H1 (cell line): ENCODE results near the gene MSANTD7. TPM values are rescaled to one million over a fixed set of nuclear protein-coding genes. Genes with fewer than 3 reads are reported as not detected.

ENCODE experiments used
- ASH2L ChIP-seq: fragments of 200-600, 300-600 bp; sonication (generic); IDR thresholded peaks from one replicate; pipeline ENCODE4 v1.7.1; 2017; ENCODE audit warnings: low read length
- ATF2 ChIP-seq: IDR thresholded peaks from 2 replicates; pipeline ENCODE4 v1.6.1; 2012; ENCODE audit warnings: low read length, inconsistent platforms
- CHD1 ChIP-seq: IDR thresholded peaks from 2 replicates; pipeline ENCODE4 v1.6.1; 2012; ENCODE audit warnings: low read depth, low read length, improper control_type of control experiment
- CHD2 ChIP-seq: IDR thresholded peaks from 2 replicates; pipeline ENCODE4 v1.6.1; 2012; ENCODE audit warnings: low read length, improper control_type of control experiment
- GABPA ChIP-seq: IDR thresholded peaks from 2 replicates; pipeline ENCODE4 v1.6.1; 2011; ENCODE audit warnings: mild to moderate bottlenecking, low read length, moderate library complexity, borderline replicate concordance; ENCODE audit not compliant: insufficient read depth
- KDM4A ChIP-seq: IDR thresholded peaks from one replicate; pipeline ENCODE4 v1.7.1; 2012; ENCODE audit warnings: low read depth, mild to moderate bottlenecking, moderate library complexity, low read length, inconsistent platforms; ENCODE audit not compliant: severe bottlenecking
- POU5F1 ChIP-seq: IDR thresholded peaks from 2 replicates; pipeline ENCODE4 v1.6.1; 2011; ENCODE audit warnings: low read depth, mild to moderate bottlenecking, low read length, moderate library complexity
- RBBP5 ChIP-seq: IDR thresholded peaks from 2 replicates; pipeline ENCODE4 v1.7.1; 2012; ENCODE audit warnings: low read depth, mild to moderate bottlenecking, inconsistent platforms, low read length, moderate library complexity, borderline replicate concordance
- SP4 ChIP-seq: IDR thresholded peaks from 2 replicates; pipeline ENCODE4 v1.6.1; 2012; ENCODE audit warnings: low read length, inconsistent platforms
- polyA plus RNA-seq, 7 experiments: library from polyadenylated mRNA; depleted of rRNA in 3 of 7; stranded (reverse) in 5 of 7; unstranded in 2 of 7; fragments of >200 nt in 5 of 7; fragments of 200-250 nt in 2 of 7; gene quantifications; 1 replicate in 5 of 7; 2 replicates in 1 of 7; 4 replicates in 1 of 7; pipeline versions ENCODE4 v1.2.1 to v1.2.3, GENCODE V29; 2011 to 2013; ENCODE audit warnings: missing spikeins in 2 of 7, mixed read lengths in 2 of 7
- total RNA-seq: library from RNA; stranded (reverse); fragmentation: NEBNext Ultra II Directional; extraction: Animal tissue kit (Norgen Biotek cat#: 25700); gene quantifications from 2 replicates; pipeline ENCODE4 v1.2.1, GENCODE V29; 2021

Gene MSANTD7
- total and polyA plus RNA-seq, 2 of the 8 experiments (the other 6 are each of a cell fraction or from before 2014, with no cell fraction given), result 5.0 to 15.2 TPM

- TF ChIP-seq ATF2 (no peak), ASH2L (peak; percentile 92), KDM4A (peak; percentile 60), RBBP5 (peak; percentile 92), POU5F1 (no peak), SP4 (no peak), CHD1 (no peak), GABPA (no peak), CHD2 (peak; percentile 63)
Observed at GRCh38 chr10:14878266-14879123, 40.4 kb downstream of the MSANTD7 start, which contains the start of gene SUV39H2 (continued).
